ENCODE measurements around the gene SPIN2B.
"Not testable (repeated sequence)": the region's sequence is repeated elsewhere in the genome, so short reads cannot be mapped to it uniquely, and the experiment has no call there.

Gene SPIN2B

GRCh38 chrX:57121162-57121755 is at the start of gene SPIN2B:
Gene SPIN2B (minus strand): TSS chrX:57121548.
- DNase-seq (ENCODE audit: low read depth in 2 of 2), result peak; percentile 76 to 82
- no peak for TF ChIP-seq CTCF (IDR thresholded peaks at IDR 0.05; ENCODE audit: low read depth, low read length)
- H3K4me3 ChIP-seq (replicated peaks in 1 of 2; ENCODE audit: low read depth in 2 of 2, low read length in 2 of 2), result peak within 1 kb of the TSS; percentile 74

GRCh38 chrX:57156397-57157049 is 35.2 kb upstream of the SPIN2B start:
- H3K4me3 ChIP-seq (replicated peaks in 1 of 2; ENCODE audit: low read depth in 2 of 2, low read length in 2 of 2), result no peak overlapping the region
- peak; percentile 45 to 54 for DNase-seq (ENCODE audit: low read depth in 2 of 2)
- TF ChIP-seq CTCF (IDR thresholded peaks at IDR 0.05; ENCODE audit: low read depth, low read length), result peak; percentile 44

- DNase-seq (ENCODE audit: low read depth in 2 of 2), result peak in 1 of 2 donors; percentile 5
- H3K4me3 ChIP-seq (replicated peaks in 1 of 2; ENCODE audit: low read depth in 2 of 2, low read length in 2 of 2), result no peak overlapping the region
- no peak for TF ChIP-seq CTCF (IDR thresholded peaks at IDR 0.05; ENCODE audit: low read depth, low read length)
These were observed 33.8 kb upstream of the SPIN2B start for GRCh38 chrX:57155171-57155570.

DNA sequence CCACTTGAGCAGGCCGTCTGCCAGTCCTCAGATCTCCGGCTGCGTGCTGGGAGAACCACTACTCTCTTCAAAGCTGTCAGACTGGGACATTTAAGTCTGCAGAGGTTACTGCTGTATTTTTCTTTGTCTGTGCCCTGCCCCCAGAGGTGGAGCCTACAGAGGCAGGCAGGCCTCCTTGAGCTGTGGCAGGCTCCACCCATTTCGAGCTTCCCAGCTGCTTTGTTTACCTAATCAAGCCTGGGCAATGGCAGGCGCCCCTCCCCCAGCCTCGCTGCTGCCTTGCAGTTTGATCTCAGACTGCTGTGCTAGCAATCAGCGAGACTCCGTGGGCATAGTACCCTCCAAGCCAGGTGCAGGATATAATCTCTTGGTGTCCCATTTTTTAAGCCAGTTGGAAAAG is 30.9 kb upstream of the SPIN2B start:
- DNase-seq (ENCODE audit: low read depth in 2 of 2); H3K4me3 ChIP-seq (replicated peaks in 1 of 2; ENCODE audit: low read depth in 2 of 2, low read length in 2 of 2): not testable (repeated sequence)

GRCh38 chrX:57138674-57139073 is 17.3 kb upstream of the SPIN2B start:
- H3K4me3 ChIP-seq (replicated peaks in 1 of 2; ENCODE audit: low read depth in 2 of 2, low read length in 2 of 2), result no peak overlapping the region
- no peak for DNase-seq (ENCODE audit: low read depth in 2 of 2)
- no peak for TF ChIP-seq CTCF (IDR thresholded peaks at IDR 0.05; ENCODE audit: low read depth, low read length)

- TF ChIP-seq CTCF (IDR thresholded peaks at IDR 0.05; ENCODE audit: low read depth, low read length), result no peak
- DNase-seq (ENCODE audit: low read depth in 2 of 2), result peak; percentile 18 to 37
- H3K4me3 ChIP-seq (replicated peaks in 1 of 2; ENCODE audit: low read depth in 2 of 2, low read length in 2 of 2), result peak overlapping the region; percentile 12 to 24
These were observed 16.2 kb upstream of the SPIN2B start for GRCh38 chrX:57137501-57137900.

DNA sequence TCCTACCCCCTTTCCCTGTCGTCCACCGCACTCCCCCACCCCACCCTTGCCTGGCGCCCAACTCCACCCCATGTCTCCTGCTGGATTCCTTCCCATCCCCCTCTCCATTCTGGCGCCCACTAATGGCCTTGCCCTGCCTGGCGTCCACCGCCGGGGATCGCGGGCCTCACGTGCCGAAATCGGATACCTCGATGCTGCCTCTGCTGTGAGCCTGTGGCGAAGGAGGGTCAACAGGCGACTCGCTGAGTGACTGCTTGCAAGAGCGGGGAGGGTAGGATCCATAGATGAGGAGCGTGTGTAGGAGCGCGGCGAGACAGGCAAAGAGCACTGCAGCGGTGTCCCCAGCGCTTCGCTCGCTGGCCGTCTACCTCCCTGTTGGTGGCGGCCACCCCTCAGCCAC is 15.7 kb upstream of the SPIN2B start, which contains the start of gene SPIN2A:
SPIN2A (minus strand) TSS at position 325 of the 400 bp plus-strand sequence. CDS start 800 bp downstream, outside the sequence.
- H3K4me3 ChIP-seq (replicated peaks in 1 of 2; ENCODE audit: low read depth in 2 of 2, low read length in 2 of 2), result peak within 1 kb of the TSS; percentile 12 to 24
- DNase-seq (ENCODE audit: low read depth in 2 of 2), result peak; percentile 2 to 13

DNA sequence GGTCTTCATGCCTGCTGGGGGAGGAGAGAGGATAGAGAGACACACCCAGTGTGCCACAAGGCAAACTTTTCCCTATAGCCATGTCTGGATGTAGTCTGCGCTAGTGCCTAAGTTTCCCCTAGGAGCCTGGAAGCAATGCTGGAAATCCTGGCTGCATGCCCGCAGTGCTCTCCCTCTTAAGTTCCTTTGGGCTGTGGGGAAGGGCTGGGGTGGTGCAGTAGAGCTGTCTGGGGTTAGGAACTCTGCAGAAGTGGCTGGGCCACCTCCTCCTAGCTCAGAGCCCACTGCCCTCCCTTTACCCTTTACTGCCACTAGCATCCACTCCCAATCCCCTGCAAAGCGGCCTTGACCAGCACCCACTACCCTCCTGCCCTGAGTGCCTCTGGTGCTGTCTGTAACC is 15.2 kb upstream of the SPIN2B start:
- H3K4me3 ChIP-seq (replicated peaks in 1 of 2; ENCODE audit: low read depth in 2 of 2, low read length in 2 of 2); DNase-seq (ENCODE audit: low read depth in 2 of 2): not testable (repeated sequence)
